ENCODE measurements around the gene DYSF.

The DYSF gene

DNA sequence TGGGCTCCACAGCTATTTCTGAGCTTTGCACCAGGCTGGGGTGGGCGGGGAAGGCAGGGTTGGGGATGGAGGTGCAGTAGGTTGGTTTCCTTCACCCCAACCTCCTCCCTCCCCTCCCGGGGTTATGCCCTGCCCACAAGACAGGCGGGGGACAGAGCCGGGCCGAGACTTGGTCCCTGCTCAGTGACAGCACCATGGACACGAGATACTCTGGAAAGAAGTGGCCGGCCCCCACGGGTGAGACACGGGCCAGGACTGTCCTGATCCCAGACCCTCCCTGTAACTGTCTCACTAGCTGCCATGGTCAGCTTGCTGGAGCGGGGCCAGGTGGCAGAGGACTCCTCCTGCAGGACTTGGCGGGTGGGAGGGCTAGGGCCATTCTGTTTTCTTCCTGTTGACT, 59.7 kb downstream of the DYSF start:
- TF ChIP-seq, protein P1, sequence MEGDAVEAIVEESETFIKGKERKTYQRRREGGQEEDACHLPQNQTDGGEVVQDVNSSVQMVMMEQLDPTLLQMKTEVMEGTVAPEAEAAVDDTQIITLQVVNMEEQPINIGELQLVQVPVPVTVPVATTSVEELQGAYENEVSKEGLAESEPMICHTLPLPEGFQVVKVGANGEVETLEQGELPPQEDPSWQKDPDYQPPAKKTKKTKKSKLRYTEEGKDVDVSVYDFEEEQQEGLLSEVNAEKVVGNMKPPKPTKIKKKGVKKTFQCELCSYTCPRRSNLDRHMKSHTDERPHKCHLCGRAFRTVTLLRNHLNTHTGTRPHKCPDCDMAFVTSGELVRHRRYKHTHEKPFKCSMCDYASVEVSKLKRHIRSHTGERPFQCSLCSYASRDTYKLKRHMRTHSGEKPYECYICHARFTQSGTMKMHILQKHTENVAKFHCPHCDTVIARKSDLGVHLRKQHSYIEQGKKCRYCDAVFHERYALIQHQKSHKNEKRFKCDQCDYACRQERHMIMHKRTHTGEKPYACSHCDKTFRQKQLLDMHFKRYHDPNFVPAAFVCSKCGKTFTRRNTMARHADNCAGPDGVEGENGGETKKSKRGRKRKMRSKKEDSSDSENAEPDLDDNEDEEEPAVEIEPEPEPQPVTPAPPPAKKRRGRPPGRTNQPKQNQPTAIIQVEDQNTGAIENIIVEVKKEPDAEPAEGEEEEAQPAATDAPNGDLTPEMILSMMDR (conservative IDR thresholded peaks at IDR 0.05; ENCODE audit: low read depth, low read length): no peak
- H3K36me3 ChIP-seq (ENCODE audit: insufficient read depth): no peaks in the 10 kb centered on the region
- H3K27me3 ChIP-seq (ENCODE audit: insufficient read depth, low read depth): no peaks in the 10 kb centered on the region

DNA sequence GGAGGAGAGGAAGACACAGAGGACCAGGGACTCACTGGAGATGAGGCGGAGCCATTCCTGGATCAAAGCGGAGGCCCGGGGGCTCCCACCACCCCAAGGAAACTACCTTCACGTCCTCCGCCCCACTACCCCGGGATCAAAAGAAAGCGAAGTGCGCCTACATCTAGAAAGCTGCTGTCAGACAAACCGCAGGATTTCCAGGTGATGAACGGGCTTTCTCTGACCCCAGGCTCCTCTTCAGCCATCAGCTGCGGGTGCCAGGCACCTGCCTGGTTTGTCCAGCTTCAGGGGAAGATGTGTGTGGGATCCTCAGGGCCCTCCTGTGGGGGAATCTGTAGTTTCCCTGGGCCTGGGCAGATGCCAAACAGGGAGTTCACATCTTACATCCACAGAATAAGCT, 60.4 kb downstream of the DYSF start:
- no peaks in the 10 kb centered on the region for H3K79me2 ChIP-seq (ENCODE audit: insufficient read depth, low read depth)
- no peak overlapping the region for H2AFZ ChIP-seq (ENCODE audit: low read depth)
- H3K4me1 ChIP-seq (ENCODE audit: low read depth, poor library complexity, severe bottlenecking): no peaks in the 10 kb centered on the region
- no peak overlapping the region for H3K9ac ChIP-seq
- H3K27ac ChIP-seq: no peak overlapping the region
- H3K4me3 ChIP-seq (IDR thresholded peaks at IDR 0.05; ENCODE audit: insufficient read depth, low read depth, low read length): no peak overlapping the region
- no peaks in the 10 kb centered on the region for H3K36me3 ChIP-seq (ENCODE audit: insufficient read depth)
- no peak overlapping the region for H3K4me2 ChIP-seq
- H4K20me1 ChIP-seq (ENCODE audit: insufficient read depth): no peaks in the 10 kb centered on the region
- no peaks in the 10 kb centered on the region for H3K27me3 ChIP-seq (ENCODE audit: insufficient read depth, low read depth)
- TF ChIP-seq, protein P1 (conservative IDR thresholded peaks at IDR 0.05; ENCODE audit: low read depth, low read length): no peak

More for the DNA sequence above, 59.7 kb downstream of the DYSF start:
- Histone ChIP-seq H3K4me1 (ENCODE audit: low read depth, poor library complexity, severe bottlenecking) (no peaks in the 10 kb centered on the region), H2AFZ (ENCODE audit: low read depth) (no peak overlapping the region), H3K4me3 (IDR thresholded peaks at IDR 0.05; ENCODE audit: insufficient read depth, low read depth, low read length) (no peak overlapping the region), H3K79me2 (ENCODE audit: insufficient read depth, low read depth) (no peaks in the 10 kb centered on the region), H3K9ac (no peak overlapping the region), H3K4me2 (no peak overlapping the region), H4K20me1 (ENCODE audit: insufficient read depth) (no peaks in the 10 kb centered on the region), H3K27ac (no peak overlapping the region)

DNA sequence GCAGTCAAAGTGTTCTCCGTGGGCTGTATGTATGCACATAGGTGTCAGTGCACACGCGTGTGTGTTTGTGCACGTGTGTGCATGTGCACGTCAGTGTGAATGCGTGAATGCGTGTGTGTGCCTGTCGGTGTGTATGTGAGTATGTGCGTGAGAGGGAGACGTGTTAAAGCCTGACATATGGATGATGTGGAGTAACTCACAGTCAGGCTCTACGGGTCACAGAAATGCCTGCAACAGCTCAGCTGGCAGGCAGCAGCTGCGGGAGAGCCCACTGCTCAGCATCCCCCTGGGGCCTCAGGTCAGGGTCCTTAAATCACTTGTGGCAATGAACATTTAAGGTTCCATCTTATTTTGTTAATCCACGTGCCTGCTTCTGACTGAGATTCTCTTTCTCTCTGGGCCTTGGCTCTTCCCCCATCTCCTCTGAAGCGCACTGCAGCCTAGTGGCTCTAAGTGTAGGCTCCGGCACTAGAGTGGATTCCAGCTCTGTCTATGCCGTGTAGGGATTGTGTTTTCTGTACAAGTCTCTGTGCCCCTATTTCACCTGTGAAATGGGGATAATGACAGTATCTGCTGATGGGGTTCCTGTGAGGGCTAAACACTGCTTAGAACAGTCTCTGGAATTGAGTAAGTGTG, 63.0 kb downstream of the DYSF start:
- no peak overlapping the region for H3K4me3 ChIP-seq (IDR thresholded peaks at IDR 0.05; ENCODE audit: insufficient read depth, low read depth, low read length)
- no peaks in the 10 kb centered on the region for H4K20me1 ChIP-seq (ENCODE audit: insufficient read depth)
- H3K79me2 ChIP-seq (ENCODE audit: insufficient read depth, low read depth): no peaks in the 10 kb centered on the region
- no peak overlapping the region for H3K9ac ChIP-seq
- H2AFZ ChIP-seq (ENCODE audit: low read depth): no peak overlapping the region
- H3K4me1 ChIP-seq (ENCODE audit: low read depth, poor library complexity, severe bottlenecking): no peaks in the 10 kb centered on the region
- no peaks in the 10 kb centered on the region for H3K36me3 ChIP-seq (ENCODE audit: insufficient read depth)
- TF ChIP-seq, protein P1 (conservative IDR thresholded peaks at IDR 0.05; ENCODE audit: low read depth, low read length): no peak
- H3K4me2 ChIP-seq: no peak overlapping the region
- no peaks in the 10 kb centered on the region for H3K27me3 ChIP-seq (ENCODE audit: insufficient read depth, low read depth)
- H3K27ac ChIP-seq: no peak overlapping the region

DNA sequence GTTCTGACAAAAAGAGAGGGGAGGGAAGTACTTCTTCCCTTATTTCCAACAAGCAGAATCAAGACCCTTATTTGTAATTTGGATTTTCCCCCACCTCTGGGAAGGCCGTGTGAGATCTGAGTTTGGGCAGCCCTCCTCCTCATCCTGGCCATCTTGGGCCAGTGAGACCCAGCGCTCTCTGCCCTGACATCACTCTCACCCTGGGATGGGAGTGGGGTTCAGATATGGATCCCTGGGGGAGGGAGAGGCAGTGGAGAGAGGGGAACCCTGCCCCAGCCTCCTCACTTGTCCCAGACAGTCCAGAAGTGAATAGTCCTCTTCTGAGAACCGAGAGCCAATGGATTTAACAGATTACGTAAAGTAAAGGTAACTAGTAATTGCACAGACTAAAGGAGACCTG, 64.5 kb downstream of the DYSF start:
- Histone ChIP-seq H3K4me3 (IDR thresholded peaks at IDR 0.05; ENCODE audit: insufficient read depth, low read depth, low read length) (no peak overlapping the region), H3K4me2 (no peak overlapping the region), H3K79me2 (ENCODE audit: insufficient read depth, low read depth) (no peaks in the 10 kb centered on the region), H2AFZ (ENCODE audit: low read depth) (no peak overlapping the region), H3K4me1 (ENCODE audit: low read depth, poor library complexity, severe bottlenecking) (no peaks in the 10 kb centered on the region), H4K20me1 (ENCODE audit: insufficient read depth) (no peaks in the 10 kb centered on the region), H3K36me3 (ENCODE audit: insufficient read depth) (no peaks in the 10 kb centered on the region), H3K9ac (no peak overlapping the region), H3K27ac (no peak overlapping the region), H3K27me3 (ENCODE audit: insufficient read depth, low read depth) (no peaks in the 10 kb centered on the region)
- TF ChIP-seq, protein P1 (conservative IDR thresholded peaks at IDR 0.05; ENCODE audit: low read depth, low read length): no peak
